GM19351 (cell line): ENCODE measurements around the gene PARP1.
"Not testable (repeated sequence)": the region's sequence is repeated elsewhere in the genome, so short reads cannot be mapped to it uniquely, and the experiment has no call there.

Experiments used
- ATAC-seq: cut with Tn5 transposase; IDR thresholded peaks from one replicate; pipeline ENCODE4 v1.9.1; 2021; ENCODE audit warnings: mild to moderate bottlenecking, moderate library complexity; ENCODE audit not compliant: unreplicated experiment

PARP1 gene

DNA sequence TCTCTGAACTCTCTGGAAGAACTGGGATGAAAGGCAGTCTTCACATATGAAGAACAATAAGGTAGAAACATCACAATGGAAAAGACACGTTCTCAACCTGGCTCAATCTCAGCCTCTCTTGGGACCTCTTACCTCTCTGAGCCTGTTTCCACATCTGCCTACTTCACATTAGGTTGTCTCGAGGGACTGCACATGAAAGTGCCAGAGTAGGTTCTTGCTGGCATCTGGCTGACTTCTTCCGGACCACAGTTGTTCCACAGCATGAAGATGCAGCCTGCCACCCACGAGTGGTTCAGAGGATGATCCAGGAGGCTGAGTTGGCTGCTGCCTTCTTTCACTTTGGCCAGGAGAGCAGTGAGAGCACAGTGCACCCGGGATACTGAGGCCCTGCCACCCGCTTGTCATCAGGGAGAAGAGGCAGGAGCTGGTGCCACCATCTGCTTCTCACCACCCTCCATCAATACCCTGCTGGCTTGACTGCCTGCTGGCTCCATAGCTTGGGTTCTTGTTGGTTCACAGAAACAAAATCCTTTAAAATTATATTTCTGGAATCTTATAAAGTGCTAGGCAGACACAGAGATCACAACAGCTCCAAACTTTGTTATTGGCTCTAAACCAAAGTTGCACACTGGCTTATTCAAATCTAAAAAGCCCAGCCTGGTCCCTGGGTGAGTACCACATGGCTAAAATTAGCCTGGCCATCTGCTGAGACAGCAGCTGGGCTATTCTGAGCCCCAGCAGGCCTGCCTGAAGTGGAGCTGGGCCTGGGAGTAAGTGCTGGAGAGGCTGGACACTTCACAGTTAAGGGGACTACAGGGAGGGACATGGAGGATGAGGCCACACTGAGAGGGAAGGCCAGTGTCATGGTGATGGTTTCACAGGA lies 52.0 kb downstream of the PARP1 start:
- ATAC-seq: peak; percentile 60

- ATAC-seq: no peak
Measured at GRCh38 chr1:226355016-226355415, 52.9 kb downstream of the PARP1 start.

DNA sequence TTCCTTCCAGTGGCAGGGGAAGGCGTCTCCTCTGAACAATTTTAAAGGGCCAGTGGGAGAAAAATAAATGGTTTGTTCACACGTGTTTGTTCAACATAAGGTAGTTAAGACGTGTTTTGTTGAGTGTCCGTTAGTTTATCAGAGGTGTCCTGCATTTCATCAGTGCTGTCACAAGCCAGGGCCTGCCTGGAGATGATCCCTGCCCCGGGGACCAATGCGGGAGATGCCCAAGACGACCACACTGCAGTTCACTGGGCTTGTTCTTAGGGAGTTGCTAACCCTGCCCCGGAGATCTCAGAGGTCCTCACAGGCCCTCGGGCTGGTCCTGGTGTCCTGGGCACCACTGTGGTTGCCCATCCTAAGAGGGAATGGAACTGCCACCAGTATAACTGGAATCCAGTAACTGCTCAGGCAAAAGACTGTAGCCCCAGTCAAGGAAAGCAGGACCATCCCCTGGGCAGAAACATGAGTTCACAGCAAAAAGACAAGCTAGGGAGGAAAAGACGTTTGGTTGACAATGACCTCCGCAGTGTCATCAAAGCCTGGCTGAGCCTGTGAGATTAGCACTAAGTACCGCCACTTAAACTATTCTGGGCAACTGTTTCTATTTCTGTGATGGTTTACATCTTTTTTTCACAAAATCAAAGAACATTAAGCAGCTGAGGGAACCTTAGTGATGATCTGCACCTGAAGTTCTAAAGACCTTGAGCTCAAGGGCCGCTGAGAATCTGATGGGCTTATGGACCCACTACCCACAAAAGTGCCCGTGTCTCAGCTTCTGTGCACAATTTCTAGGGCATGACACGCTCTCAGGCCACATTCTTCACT lies 54.0 kb downstream of the PARP1 start:
- ATAC-seq: no peak

- ATAC-seq: no peak
Measured at GRCh38 chr1:226351709-226352108, 56.2 kb downstream of the PARP1 start.

- ATAC-seq: peak; percentile 16
Measured at GRCh38 chr1:226350519-226350865, 57.4 kb downstream of the PARP1 start.

GRCh38 chr1:226349801-226350518 lies 57.9 kb downstream of the PARP1 start:
- peak; percentile 71 for ATAC-seq

GRCh38 chr1:226349081-226349480 lies 58.8 kb downstream of the PARP1 start:
- ATAC-seq: no peak

DNA sequence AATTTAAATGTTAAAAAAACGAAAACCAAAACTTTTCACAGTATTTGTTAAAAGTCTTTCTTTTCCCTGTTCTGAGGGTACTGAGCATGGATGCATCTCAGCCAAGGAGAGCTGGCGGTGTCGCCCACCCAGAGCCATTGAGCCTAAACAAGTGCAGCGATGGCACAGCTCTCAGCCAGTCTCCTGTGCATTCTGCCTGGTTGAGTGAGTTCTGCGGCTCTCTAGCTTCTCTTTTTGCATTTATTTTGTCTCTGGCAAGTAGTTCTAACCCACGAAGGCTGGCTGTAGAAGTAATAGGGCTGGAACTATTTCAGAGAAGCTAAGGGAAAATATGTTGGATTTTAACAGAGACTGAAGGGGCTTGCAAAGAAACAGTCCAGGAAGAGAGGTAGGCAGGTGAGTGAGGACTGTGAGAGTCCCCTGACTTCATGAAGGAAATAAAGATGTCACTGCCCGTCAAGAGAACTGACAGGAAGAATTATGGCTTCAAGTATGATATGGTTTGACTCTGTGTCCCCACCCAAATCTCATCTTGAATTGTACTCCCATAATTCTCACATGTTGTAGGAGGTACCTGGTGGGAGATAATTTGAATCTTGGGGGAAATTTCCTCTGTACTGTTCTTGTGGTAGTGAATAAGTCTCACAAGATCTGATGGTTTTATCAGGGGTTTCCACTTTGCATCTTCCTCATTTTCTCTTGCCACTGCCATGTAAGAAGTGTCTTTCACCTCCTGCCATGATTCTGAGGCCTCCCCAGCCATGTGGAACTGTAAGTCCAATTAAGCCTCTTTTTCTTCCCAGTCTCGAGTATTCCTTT lies 63.2 kb downstream of the PARP1 start:
- ATAC-seq: no peak

- no peak for ATAC-seq
Measured at GRCh38 chr1:226342656-226343055, 65.2 kb downstream of the PARP1 start.

DNA sequence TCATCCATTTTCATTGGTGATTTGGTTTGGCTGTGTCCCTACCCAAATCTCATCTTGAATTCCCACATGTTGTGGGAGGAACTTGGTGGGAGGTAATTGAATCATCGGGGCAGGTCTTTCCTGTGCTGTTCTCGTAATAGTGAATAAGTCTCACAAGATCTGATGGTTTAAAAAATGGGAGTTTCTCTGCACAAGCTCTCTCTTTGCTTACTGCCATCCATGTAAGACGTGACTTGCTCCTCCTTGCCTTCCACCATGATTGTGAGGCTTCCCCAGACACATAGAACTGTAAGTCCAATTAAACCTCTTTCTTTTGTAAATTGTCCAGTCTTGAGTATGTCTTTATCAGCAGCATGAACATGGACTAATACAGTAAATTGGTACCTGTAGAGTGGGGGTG lies 67.8 kb downstream of the PARP1 start:
- ATAC-seq: not testable (repeated sequence)

DNA sequence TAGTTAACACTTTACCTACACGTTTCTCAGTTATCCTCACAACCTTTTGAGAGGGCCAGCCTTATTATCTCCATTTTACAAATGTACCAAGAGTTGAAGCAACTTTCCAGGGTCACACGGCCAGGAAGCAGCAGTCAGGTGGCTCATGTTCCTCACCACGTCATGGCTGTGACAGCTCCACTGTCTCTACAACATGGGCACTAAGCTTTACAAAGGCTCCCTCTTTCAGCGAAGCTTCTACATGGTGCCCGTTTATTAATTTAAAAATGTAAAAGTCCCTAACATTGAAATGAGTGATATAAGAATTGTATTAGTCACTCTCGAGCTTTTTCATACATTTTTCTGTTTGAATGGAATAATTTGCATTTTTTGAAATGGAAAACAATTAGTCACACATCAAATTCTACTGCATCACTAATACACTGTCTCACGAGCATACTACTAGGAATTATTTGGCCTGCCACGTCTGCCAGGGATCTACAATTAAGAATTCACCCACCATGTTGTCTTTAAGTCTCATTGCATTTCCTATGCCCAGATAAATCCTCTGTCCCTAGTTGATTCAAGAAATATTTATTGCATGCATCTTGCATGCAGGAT lies 70.5 kb downstream of the PARP1 start:
- ATAC-seq: no peak

- no peak for ATAC-seq
Measured at GRCh38 chr1:226335661-226336060, 72.2 kb downstream of the PARP1 start.

GRCh38 chr1:226332947-226333346 lies 74.9 kb downstream of the PARP1 start:
- ATAC-seq: peak; percentile 44

GRCh38 chr1:226329237-226329636 lies 78.7 kb downstream of the PARP1 start:
- ATAC-seq: no peak

DNA sequence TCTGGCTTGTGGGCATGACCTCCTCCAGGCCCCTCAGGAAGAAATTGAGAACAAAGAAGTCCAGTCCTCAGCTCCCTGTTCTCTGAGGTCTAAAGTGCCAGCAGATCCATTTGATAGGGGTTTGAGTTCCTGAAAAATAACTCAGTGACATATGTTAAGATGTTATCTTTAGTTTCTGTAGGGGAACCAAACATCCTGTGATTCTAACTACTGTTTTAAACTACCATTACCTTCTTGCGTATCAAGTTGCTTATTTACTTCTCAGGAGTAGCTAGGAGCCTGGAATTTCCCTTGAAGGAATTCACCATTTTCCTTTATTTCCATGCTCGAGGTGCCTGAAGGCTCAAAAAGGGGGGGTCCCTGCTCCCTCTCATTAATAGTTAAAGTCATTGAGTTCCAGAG lies 80.1 kb downstream of the PARP1 start:
- ATAC-seq: no peak

- ATAC-seq: no peak
Measured at GRCh38 chr1:226325178-226325577, 82.7 kb downstream of the PARP1 start.

- ATAC-seq: no peak
Measured at GRCh38 chr1:226324479-226324878, 83.4 kb downstream of the PARP1 start.

DNA sequence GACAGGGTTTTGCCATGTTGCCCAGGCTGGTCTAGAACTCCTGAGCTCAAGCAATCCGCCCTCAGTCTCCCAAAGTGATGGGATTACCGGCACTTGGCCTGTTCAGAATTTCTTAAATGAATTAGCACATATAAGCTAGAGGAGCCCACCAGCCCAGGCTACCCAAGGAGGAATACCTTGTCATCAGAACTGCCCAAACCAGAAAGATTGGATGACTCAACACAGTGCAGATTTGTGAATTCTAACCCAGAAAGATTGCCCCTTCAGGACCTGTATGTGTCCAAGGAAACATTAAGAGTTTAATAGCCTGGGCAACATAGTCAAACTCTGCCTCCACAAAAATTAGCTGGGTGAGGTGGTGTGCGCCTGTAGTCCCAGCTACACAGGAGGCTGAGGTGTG lies 84.9 kb downstream of the PARP1 start:
- ATAC-seq: no peak

DNA sequence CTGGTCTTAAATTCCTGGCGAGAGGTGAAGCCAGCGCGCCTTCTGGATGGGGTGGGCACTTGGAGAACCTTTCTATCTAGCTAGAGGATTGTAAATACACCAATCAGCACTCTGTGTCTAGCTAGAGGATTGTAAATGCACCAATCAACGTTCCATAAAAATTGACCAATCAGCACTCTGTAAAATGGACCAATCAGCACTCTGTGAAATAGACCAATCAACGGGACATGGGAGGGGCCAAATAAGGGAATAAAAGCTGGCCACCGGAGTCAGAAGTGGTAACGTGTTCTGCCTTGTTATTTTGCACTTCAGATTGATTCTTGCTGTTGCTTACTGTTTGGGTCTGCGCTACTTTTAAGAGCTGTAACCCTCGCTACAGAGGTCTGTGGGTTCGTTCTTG lies 87.0 kb downstream of the PARP1 start:
- no peak for ATAC-seq

DNA sequence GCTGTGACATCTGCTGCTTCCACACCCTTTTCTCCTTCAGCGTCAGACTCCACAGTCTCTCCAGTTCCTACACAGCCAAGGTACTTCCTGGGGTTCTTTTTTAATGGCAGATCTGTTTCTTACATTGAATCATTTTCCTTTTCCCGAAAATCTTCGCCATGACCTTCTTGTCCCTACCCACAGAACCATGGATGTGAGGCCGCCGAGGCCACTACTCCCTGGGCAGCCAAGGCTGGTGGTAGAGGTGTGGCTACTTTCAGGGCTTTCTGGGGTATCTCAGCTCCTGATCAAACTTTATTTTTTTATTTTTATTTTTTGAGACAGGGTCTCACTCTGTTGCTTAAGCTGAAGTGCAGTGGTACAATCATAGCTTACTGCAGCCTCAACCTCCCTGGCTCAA lies 89.4 kb downstream of the PARP1 start:
- no peak for ATAC-seq
